Measurements from ENCODE around the gene SIPA1L3. TPM values are rescaled to one million over a fixed set of nuclear protein-coding genes. Genes with fewer than 3 reads are reported as not detected.

Gene SIPA1L3
- total RNA-seq, 4 donors from 2014 or later, result 50.0 to 69.8 (median 53.6) TPM

- 2 to 4% methylated on average over 18 to 27 of the region's 27 CpGs for WGBS, 2 donors
- no peak for DNase-seq (ENCODE audit: low spot score in 2 of 2)
- intact Hi-C loops (cut with DNase I; ENCODE audit: low total_unique reads), result no loop called here
Measured at GRCh38 chr19:38211151-38211591, 304.2 kb downstream of the SIPA1L3 start.

GRCh38 chr19:38211766-38212165 is 304.8 kb downstream of the SIPA1L3 start:
- 38 to 41% methylated on average over 5 to 10 of the region's 15 CpGs for WGBS, 2 donors
- intact Hi-C loops (cut with DNase I; ENCODE audit: low total_unique reads), result no loop called here
- no peak for DNase-seq (ENCODE audit: low spot score in 2 of 2)
- H3K4me3 ChIP-seq (ENCODE audit: low read depth, poor library complexity, severe bottlenecking), result no peak overlapping the region
- no peak for TF ChIP-seq POLR2A (IDR thresholded peaks at IDR 0.05)
- TF ChIP-seq CTCF (IDR thresholded peaks at IDR 0.05), result no peak

More at GRCh38 chr19:38211151-38211591, 304.2 kb downstream of the SIPA1L3 start:
- no peak for TF ChIP-seq CTCF (IDR thresholded peaks at IDR 0.05)
- no peak for TF ChIP-seq POLR2A (IDR thresholded peaks at IDR 0.05)
- no peak overlapping the region for H3K4me3 ChIP-seq (ENCODE audit: low read depth, poor library complexity, severe bottlenecking)

GRCh38 chr19:38213469-38213868 is 306.5 kb downstream of the SIPA1L3 start:
- WGBS, 2 donors, result 87 to 88% methylated on average over 22 to 23 of the region's 23 CpGs
- intact Hi-C loops (cut with DNase I; ENCODE audit: low total_unique reads), result no loop called here
- H3K4me3 ChIP-seq (ENCODE audit: low read depth, poor library complexity, severe bottlenecking), result no peak overlapping the region
- no peak for DNase-seq (ENCODE audit: low spot score in 2 of 2)
- TF ChIP-seq CTCF (IDR thresholded peaks at IDR 0.05) (no peak), POLR2A (IDR thresholded peaks at IDR 0.05) (no peak)

GRCh38 chr19:38213911-38214625 is 307.1 kb downstream of the SIPA1L3 start:
- intact Hi-C loops (cut with DNase I; ENCODE audit: low total_unique reads), result no loop called here
- no peak for DNase-seq (ENCODE audit: low spot score in 2 of 2)
- 58 to 62% methylated on average over 24 of the region's 24 CpGs for WGBS, 2 donors
- TF ChIP-seq CTCF (IDR thresholded peaks at IDR 0.05) (no peak), POLR2A (IDR thresholded peaks at IDR 0.05) (no peak)
- no peak overlapping the region for H3K4me3 ChIP-seq (ENCODE audit: low read depth, poor library complexity, severe bottlenecking)

- DNase-seq (ENCODE audit: low spot score in 2 of 2), result no peak
- no peak overlapping the region for H3K4me3 ChIP-seq (ENCODE audit: low read depth, poor library complexity, severe bottlenecking)
- intact Hi-C loops (cut with DNase I; ENCODE audit: low total_unique reads), result no loop called here
- TF ChIP-seq POLR2A (IDR thresholded peaks at IDR 0.05), result no peak
- WGBS, 2 donors, result 31 to 35% methylated on average over 25 to 26 of the region's 26 CpGs
Measured at GRCh38 chr19:38216785-38217641, 310.0 kb downstream of the SIPA1L3 start.

GRCh38 chr19:38218204-38218603 is 311.2 kb downstream of the SIPA1L3 start:
- TF ChIP-seq POLR2A (IDR thresholded peaks at IDR 0.05), result no peak
- TF ChIP-seq CTCF (IDR thresholded peaks at IDR 0.05), result no peak
- WGBS, 2 donors, result 95 to 97% methylated on average over 3 of the region's 3 CpGs
- DNase-seq (ENCODE audit: low spot score in 2 of 2), result no peak
- H3K4me3 ChIP-seq (ENCODE audit: low read depth, poor library complexity, severe bottlenecking), result no peak overlapping the region
- intact Hi-C loops (cut with DNase I; ENCODE audit: low total_unique reads), result no loop called here

All from lower leg skin (tissue), 4 donors.